Stimulated activated CD8-positive, alpha-beta memory T cell treated with anti-CD3 and anti-CD28 coated beads, Interleukin-12 subunit alpha, Interleukin-12 subunit beta, amount 100 ng/mL, for 24 hours (primary cell): Measurements from ENCODE around the gene ZNF474.

Experiments used
- DNase-seq: peaks from one replicate; pipeline ENCODE4 v3.0.0-alpha.2; 2020; ENCODE audit errors: extremely low read depth

ZNF474 gene

DNA sequence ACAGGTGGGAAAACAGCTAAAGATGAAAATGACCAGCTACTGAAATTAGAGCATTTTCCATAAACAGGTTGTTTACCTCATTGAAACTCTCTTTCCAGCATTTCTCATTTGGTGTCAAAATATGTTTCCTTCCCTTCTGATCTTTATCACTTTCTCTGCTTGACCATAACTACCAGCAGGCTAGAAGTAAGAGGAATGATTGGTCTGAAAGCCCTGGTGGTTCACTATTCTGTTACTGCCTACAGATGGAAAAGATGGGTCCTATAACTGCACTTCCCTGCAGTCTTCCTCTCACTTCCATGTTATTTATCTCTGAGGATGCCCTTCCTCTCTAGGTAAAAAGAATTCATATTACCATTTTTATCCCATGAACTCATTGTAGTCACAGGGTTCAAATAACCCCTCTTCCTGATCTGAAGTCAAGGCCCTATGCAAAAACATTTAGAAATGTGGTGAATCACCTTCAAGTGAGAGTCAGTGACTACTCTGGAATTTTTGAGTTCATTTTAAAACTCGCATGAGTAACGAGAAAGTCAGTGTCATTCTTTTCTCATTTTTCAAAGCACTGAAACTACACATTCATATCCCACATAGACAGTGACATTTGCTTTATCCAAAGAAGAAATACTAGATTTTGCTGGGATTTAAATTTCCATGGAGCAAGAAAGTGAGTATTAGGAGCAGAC is 51.7 kb downstream of the ZNF474 start:
- no peak for DNase-seq

DNA sequence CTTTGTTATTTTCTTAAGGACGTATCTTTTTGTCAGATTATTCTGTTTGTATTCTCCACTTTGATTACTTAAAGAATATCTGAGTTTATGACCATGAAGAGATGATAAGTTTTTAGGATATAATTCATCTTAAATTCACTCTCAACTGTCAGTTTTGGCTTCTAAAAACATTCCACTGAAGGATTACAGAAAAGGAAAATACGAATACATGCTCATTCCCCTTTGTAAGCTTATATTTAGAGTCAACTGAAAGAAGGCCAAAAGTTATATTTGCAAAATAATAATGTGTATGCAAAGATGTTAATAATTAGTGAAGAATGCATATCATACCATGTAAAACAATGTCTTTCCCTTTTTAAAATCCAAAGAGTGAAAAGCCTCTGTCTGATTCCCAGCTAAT is 52.5 kb downstream of the ZNF474 start:
- DNase-seq = no peak

DNA sequence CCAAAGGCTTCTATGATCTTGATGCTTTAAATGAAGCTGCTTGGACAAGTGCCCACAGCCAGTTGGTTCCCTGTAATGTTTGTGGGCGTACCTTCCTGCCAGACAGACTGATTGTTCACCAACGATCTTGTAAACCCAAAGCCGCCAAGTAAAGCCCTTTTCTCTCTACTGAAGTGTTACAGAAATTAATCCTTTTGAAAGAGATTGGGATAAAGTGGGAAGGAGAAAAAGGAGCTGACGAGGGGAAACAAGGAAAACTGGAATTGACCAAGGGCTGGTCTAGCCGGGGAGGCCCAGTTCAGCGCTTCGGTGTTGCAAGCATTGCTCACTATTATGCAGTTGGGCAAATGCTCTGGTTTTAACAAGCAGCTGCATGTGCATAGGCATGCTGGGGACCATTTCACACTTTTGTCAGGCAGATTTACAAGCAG is 53.2 kb downstream of the ZNF474 start:
- DNase-seq = no peak

DNA sequence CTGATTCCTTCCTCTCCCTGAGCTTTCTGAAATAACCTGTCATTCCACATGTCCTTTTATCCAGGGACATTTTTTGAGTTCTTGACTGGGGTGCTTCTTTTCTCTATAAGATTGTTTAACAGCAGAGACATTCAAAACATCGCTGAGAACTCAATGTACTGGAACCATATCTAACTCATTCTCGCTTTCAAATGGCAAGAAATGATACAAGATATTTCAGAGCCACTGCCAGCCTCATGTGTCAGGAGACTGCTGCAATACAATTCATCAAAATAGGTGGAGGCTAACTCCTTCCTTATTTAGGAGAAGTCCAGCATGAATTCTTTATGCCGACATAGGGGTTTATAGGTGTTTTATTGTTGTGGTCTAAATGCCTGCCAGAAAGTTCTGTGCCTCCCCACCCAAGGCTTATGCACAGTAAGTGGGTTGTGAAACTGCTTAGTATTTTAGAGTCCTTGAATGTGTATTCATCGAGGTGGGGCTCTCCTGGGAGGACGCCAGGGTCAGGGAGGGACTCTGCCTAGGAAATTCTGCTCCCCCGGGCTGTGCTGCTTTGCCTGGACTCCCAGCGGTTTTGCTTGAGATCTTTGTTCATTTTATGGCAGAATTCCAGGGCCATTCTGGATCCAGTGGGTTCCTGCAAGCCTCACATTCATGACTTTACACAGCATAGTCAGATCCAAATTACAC is 53.9 kb downstream of the ZNF474 start:
- no peak for DNase-seq

DNA sequence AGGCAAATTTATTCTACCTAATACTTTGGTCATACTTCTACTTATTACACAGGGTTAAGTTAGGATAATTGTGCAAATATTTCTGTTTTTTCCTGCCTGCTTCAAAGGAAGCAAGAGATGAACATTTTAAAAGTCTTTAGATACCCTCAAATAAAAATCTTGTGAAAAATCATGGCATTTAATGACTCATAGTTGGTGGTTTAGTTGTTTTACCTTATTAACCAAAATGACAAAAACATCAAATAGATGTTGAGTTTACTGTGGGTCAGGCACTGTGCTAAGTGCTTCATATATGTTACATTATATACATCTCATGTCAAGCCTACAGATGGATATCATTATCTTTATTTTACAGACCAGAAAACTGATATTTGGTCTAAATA is 54.4 kb downstream of the ZNF474 start:
- no peak for DNase-seq

DNA sequence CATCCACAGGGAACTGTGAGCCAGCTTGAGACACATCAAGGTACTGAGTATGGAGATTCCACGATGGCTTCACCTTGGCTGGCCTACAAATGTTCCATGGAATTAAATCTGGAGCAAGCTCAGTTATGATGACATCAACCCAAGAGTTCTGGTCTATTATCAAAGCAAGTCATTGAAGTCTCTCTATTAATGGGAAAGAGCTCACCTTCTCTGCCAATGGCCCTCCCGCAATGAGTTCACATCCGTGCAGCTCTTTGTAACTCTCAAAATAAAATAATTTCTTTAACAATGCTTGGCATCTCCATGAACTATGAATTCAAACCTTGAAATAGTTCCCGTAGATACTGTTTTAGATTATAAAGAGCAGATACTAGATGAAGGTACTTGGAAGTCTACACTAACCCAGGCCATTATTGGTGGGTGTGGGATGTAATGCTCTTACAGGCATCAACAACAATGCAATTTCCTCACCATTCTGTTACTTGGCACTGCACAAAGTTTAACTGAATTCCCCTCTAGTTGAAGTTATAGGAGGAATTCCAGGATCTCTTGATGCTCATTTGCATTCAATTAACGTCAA is 55.4 kb downstream of the ZNF474 start:
- DNase-seq = no peak

DNA sequence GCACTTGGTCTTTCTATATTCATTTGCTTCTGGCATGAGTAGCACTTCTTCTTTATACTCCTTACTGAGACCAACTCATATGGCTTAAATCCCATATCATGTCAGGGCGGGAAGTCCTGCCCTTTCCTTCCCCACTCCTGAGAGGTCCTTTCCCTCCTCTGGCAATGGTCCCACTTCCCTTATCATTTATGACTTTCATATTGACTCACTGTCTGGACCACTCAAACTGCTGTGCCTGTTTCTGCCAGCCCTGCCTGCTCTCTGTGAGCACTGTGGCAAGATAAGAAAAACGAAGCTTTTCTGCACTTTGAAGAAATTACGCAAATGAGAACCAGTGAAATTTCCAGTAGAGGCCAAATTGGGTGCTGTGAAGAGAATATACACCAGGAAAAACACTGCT is 58.1 kb downstream of the ZNF474 start:
- DNase-seq = no peak

DNA sequence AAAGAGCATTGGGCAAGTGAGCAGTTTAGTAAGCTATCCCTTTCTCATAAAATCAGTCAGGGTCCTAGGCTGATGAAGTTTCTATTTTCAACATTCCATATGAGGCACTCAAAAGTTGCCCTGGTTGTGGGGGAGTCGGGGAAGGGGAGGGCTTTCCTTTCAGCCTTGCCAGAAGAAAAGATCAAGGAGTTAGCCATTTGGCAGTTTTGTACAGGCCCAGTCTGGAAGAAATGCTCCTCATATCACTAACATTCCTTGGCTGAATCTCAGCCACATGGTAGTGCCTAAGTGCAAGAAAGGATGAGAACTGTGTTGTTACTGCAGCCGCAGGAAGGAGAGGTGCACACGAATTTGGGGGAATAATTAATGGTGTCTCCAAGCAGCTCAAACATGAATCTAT is 60.8 kb downstream of the ZNF474 start:
- DNase-seq = no peak

DNA sequence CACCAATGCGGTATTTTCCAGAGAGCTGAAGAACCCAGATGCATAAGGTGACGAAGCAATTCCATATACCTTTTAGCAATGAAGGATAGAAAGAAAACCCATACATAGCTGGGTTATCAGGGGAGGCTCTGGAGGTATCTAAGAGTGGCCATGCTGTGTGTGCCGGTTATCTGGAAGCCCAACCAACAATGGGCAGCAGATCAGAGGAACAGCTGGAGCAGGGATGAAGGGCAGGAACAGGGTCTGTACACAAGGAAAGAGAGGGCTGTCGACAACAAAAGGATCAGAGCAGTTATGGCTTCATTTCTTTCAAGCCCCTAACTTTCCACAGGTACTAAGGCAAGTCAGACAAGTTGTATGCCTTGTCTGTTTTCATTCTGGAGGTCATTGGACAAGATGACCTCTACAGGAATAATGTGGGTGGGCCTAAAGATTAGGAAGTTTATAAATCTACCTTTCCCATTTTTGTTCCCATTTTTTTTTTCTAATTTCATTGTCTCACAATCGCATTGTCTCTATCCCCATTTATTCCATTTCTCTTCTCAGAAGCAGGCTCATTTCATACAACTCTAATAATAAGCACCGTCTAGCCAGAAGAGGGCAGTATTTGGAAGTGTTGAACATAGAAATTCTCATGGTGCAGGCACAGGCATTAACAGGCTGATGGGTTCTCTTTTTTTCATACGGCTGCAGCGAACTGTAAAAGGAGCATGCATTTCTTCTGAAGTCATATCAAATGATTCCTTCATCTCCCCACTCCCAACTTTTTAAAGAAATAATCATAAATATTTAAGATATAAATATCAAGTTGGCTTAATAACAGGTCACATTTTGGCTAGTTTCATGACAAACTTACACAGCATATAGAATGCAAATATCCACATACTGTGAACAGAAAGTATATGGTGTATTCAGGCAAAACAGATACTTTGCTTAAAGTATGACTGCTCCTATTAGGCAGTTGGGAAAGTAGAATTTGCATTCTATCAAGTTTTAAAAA is 63.5 kb downstream of the ZNF474 start:
- no peak for DNase-seq

DNA sequence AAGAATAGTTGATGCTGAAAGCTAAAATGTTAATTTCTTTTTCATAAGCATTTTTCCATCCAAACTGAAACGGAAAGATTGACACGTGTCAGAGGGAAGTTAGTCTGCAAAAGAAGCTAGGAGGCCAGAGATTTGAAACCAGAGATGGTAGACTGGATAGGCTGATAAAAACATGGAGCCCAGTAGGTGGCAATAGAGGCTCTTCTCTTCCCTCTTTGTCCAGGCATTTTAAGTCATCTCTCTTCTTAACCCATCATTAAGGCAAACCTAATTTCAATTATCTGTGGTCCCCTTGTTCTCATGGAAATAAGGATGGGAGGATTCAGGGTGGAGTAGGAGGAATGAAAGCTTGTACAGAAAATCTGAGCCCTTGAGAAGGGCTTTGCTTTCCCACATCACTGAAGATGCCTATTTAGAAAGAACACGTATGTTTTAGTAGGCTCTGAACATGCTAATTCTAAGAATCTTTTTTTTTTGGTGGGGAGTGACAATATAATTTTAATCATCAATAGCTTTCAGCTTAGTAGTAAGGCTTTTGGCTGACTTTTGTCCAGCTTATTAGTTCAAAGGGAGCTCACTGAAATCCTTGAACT is 66.6 kb downstream of the ZNF474 start:
- DNase-seq = no peak

DNA sequence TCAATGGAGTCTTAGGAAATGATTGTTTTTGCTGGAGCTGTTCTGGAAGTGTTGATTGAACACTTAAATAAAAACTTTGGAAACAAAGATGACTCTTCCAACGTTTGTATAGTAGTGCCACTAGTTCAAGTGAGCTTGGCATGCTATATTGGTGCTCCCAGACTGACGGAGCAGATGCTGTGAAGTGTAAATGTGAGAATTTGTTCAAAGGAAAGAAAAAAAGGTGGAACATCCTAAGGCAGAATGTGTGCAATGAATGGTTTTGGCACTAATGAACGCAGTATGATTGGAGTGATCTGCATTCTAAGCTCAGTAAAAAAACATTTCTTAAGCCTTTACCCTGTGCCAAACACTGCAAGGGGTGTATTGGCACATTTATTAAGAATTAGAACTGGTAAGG is 69.8 kb downstream of the ZNF474 start:
- DNase-seq = no peak

DNA sequence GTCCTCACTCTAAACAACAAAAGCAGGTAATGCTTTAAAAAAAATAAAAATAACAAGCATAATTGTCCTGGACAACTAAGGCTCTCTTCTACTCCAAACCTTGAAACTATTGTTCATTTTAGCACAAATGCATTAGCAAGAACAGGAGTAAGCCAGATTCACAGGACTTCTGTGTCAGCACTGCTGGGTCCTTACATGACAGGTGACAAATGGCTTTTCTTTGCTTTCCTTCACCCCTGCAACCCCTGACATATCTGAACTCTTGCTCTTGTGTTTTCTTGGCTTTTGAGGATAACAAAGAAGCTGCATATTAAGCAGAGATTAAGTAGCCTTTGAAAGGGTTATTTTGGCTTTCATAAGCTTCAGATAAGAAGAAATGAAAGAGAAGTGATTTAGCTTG is 71.1 kb downstream of the ZNF474 start:
- no peak for DNase-seq

DNA sequence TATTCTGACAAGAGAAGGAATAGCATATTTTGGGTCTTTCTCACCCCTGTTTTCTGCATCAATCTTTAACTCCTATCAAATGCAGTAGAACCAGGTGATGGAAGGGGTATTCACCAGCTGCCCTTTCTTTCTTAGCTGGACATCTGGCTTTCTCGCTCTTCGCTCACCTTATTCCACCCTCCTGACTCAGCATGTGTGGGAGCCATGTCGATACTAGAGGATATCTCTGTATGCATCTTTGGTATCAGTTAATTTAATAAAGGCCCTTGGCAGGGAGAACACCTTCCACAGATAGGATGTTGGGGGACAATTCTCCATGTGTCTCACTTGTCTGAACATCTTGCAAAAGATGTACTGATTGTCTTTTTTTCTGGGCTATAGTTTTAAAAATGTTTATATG is 71.5 kb downstream of the ZNF474 start:
- no peak for DNase-seq

DNA sequence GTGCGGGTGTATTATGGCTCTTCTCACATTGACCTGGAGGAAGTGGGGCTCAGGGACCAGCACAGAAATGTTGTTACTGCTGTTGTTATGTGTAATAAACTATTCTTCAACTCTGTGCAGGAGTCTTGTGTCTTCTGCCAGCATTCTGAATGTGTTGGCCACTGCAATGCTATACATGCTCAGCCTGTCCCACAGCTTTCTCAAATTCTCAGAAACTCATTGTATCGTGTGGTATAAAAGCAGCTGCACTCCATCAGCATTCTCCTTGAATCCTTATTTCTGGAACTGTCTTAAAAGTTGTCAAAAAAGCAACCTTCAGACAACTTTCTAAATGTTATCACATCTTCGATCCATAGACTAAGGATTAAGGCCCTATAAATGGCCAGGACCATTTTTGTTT is 72.0 kb downstream of the ZNF474 start:
- no peak for DNase-seq

DNA sequence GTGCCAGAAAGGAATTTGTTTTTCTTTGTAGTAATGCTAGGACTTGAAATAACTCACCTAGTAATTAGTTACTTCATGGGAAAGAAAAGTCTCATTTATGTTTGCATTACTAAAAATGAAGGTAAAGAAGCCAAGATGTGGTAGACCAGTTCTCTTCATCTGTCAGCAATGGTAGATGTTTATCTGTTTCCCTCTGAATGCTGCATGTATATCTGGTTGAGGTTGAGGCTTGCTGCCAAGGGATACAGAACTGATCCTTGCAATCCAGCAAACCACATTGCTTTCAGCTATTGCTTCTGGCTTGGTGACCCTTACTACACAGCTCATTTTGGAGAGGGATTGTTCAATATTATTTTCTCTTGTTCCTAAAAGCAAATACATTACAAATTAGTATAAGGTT is 73.6 kb downstream of the ZNF474 start:
- no peak for DNase-seq
